Activated naive CD8-positive, alpha-beta T cell treated with anti-CD3 and anti-CD28 coated beads for 36 hours (primary cell): ENCODE data around the gene LRMDA. TPM values are rescaled to one million over a fixed set of nuclear protein-coding genes. Genes with fewer than 3 reads are reported as not detected.

Experiments used
- DNase-seq: peaks from one replicate; pipeline ENCODE4 v3.0.0; 2021
- H3K27ac Mint-ChIP-seq: one replicate; pipeline ENCODE4 v1.8.0; 2022; ENCODE audit warnings: mild to moderate bottlenecking, moderate library complexity, mixed read lengths
- H3K27me3 Mint-ChIP-seq: one replicate; pipeline ENCODE4 v1.8.0; 2022; ENCODE audit warnings: mild to moderate bottlenecking, mixed read lengths
- H3K36me3 Mint-ChIP-seq: one replicate; pipeline ENCODE4 v1.8.0; 2021; ENCODE audit warnings: mild to moderate bottlenecking, mixed read lengths
- H3K4me1 Mint-ChIP-seq: one replicate; pipeline ENCODE4 v1.8.0; 2021; ENCODE audit warnings: mixed read lengths
- H3K4me3 Mint-ChIP-seq: one replicate; pipeline ENCODE4 v1.8.0; 2022; ENCODE audit warnings: mild to moderate bottlenecking, moderate library complexity, mixed read lengths
- H3K9me3 Mint-ChIP-seq: one replicate; pipeline ENCODE4 v1.8.0; 2022; ENCODE audit warnings: mixed read lengths
- total RNA-seq, 2 experiments: library from RNA; stranded (reverse); gene quantifications; one replicate each; pipeline ENCODE4 v1.2.3, GENCODE V29; 2021

The LRMDA gene
- total RNA-seq, 2 experiments from 2014 or later, result not detected

DNA sequence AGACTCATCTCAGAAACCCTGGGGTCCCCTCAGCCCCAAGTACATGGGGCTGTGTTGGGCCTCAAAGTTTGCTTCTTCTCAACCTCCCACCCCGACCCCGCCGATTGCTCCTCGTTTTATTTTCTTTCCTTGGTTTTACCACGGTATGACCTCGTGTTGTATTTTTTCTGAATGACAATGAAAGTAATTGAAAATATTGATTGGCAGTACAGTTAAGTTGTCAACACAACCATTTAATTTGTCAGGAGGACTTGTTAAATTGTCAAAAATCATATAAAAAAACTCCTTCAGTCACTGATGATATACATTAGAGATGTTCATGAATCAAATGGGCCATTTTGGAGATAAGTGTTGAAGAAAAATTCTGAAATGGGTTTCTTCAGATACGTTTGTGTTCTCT lies 520.7 kb downstream of the LRMDA start:
- no peaks in the 10 kb centered on the region for H3K36me3 Mint-ChIP-seq
- DNase-seq, result no peak

GRCh38 chr10:75954486-75954885 lies 523.1 kb downstream of the LRMDA start:
- Mint-ChIP-seq H3K36me3 (no peaks in the 10 kb centered on the region), H3K27ac (no peak overlapping the region)

More for the DNA sequence above, 520.7 kb downstream of the LRMDA start:
- no peak overlapping the region for H3K4me3 Mint-ChIP-seq
- no peaks in the 10 kb centered on the region for H3K9me3 Mint-ChIP-seq
- peaks cover 3% of the 10 kb centered on the region for H3K27me3 Mint-ChIP-seq
- no peak overlapping the region for H3K27ac Mint-ChIP-seq
- peaks cover 2% of the 10 kb centered on the region for H3K4me1 Mint-ChIP-seq

GRCh38 chr10:75955973-75956502 lies 524.6 kb downstream of the LRMDA start:
- Mint-ChIP-seq H3K4me3 (no peak overlapping the region), H3K27me3 (peaks cover 3% of the 10 kb centered on the region), H3K36me3 (no peaks in the 10 kb centered on the region), H3K9me3 (no peaks in the 10 kb centered on the region), H3K4me1 (peaks cover 2% of the 10 kb centered on the region), H3K27ac (no peak overlapping the region)
- DNase-seq, result no peak

More at GRCh38 chr10:75954486-75954885, 523.1 kb downstream of the LRMDA start:
- Mint-ChIP-seq H3K4me1 (peaks cover 2% of the 10 kb centered on the region), H3K9me3 (no peaks in the 10 kb centered on the region), H3K27me3 (peaks cover 3% of the 10 kb centered on the region), H3K4me3 (no peak overlapping the region)
- DNase-seq, result no peak

DNA sequence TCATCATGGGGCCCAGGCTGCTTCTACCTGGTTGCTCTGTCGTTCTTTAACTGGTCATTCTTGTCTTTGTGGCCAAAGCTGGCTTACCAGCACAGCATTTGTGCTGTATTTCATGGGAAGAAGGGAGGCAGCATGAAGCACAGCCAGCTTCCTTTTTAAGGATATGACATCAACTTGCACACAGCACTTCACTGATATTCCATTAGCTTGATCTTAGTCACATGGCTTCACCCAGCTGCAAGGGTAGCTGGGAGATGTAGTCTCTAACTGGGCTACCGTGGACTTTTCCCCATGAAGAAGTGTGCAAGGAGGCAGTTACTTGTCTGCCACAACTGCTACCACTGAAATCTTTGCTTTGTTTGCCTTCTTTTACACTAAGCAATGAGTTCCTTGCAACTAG lies 525.2 kb downstream of the LRMDA start:
- DNase-seq, result no peak
- Mint-ChIP-seq H3K27me3 (peaks cover 3% of the 10 kb centered on the region), H3K36me3 (no peaks in the 10 kb centered on the region), H3K4me1 (peaks cover 2% of the 10 kb centered on the region), H3K27ac (no peak overlapping the region), H3K9me3 (no peaks in the 10 kb centered on the region), H3K4me3 (no peak overlapping the region)

GRCh38 chr10:75957314-75958120 lies 526.1 kb downstream of the LRMDA start:
- Mint-ChIP-seq H3K36me3 (no peaks in the 10 kb centered on the region), H3K4me3 (no peak overlapping the region), H3K4me1 (peaks cover 2% of the 10 kb centered on the region), H3K9me3 (no peaks in the 10 kb centered on the region), H3K27me3 (peaks cover 3% of the 10 kb centered on the region), H3K27ac (no peak overlapping the region)
- no peak for DNase-seq

DNA sequence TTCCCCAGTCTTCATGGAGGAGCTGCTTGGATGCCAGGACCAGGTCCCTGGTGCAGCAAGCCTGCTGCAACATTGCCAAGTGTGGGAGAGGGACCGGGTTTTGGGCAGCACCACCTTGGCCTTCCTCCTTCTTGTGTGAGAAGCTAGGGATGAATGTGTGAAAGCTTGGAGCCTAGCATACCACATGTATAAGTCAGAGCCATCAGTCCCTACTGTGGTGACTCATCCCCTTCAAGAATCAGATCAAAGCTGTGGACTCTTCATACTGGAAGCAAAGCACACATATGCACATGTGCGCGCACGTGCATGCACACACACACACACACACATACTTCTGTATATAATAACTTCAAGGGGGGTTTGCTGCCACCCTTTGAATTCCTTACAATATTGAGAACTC lies 527.8 kb downstream of the LRMDA start:
- H3K9me3 Mint-ChIP-seq, result no peaks in the 10 kb centered on the region
- H3K27ac Mint-ChIP-seq, result no peak overlapping the region
- no peaks in the 10 kb centered on the region for H3K36me3 Mint-ChIP-seq
- no peak for DNase-seq
- H3K4me3 Mint-ChIP-seq, result no peak overlapping the region
- H3K4me1 Mint-ChIP-seq, result peaks cover 2% of the 10 kb centered on the region
- peaks cover 6% of the 10 kb centered on the region for H3K27me3 Mint-ChIP-seq

- H3K36me3 Mint-ChIP-seq, result no peaks in the 10 kb centered on the region
- no peaks in the 10 kb centered on the region for H3K9me3 Mint-ChIP-seq
- H3K27me3 Mint-ChIP-seq, result peaks cover 6% of the 10 kb centered on the region
- no peak overlapping the region for H3K27ac Mint-ChIP-seq
- no peak overlapping the region for H3K4me3 Mint-ChIP-seq
- H3K4me1 Mint-ChIP-seq, result peaks cover 2% of the 10 kb centered on the region
- no peak for DNase-seq
Measured at GRCh38 chr10:75959912-75960311, 528.5 kb downstream of the LRMDA start.

GRCh38 chr10:75962395-75963061 lies 531.1 kb downstream of the LRMDA start:
- Mint-ChIP-seq H3K27ac (no peak overlapping the region), H3K9me3 (no peaks in the 10 kb centered on the region), H3K36me3 (no peaks in the 10 kb centered on the region), H3K27me3 (peaks cover 3% of the 10 kb centered on the region), H3K4me3 (no peak overlapping the region), H3K4me1 (no peaks in the 10 kb centered on the region)
- no peak for DNase-seq

GRCh38 chr10:75967491-75967890 lies 536.1 kb downstream of the LRMDA start:
- Mint-ChIP-seq H3K4me1 (no peaks in the 10 kb centered on the region), H3K4me3 (no peak overlapping the region), H3K27ac (no peak overlapping the region), H3K9me3 (no peaks in the 10 kb centered on the region), H3K27me3 (peaks cover 3% of the 10 kb centered on the region), H3K36me3 (no peaks in the 10 kb centered on the region)
- no peak for DNase-seq

- no peaks in the 10 kb centered on the region for H3K36me3 Mint-ChIP-seq
- no peaks in the 10 kb centered on the region for H3K27me3 Mint-ChIP-seq
- no peak for DNase-seq
- H3K4me3 Mint-ChIP-seq, result no peak overlapping the region
- H3K27ac Mint-ChIP-seq, result no peak overlapping the region
- no peaks in the 10 kb centered on the region for H3K9me3 Mint-ChIP-seq
- H3K4me1 Mint-ChIP-seq, result no peaks in the 10 kb centered on the region
Measured at GRCh38 chr10:75969031-75969430, 537.6 kb downstream of the LRMDA start.

DNA sequence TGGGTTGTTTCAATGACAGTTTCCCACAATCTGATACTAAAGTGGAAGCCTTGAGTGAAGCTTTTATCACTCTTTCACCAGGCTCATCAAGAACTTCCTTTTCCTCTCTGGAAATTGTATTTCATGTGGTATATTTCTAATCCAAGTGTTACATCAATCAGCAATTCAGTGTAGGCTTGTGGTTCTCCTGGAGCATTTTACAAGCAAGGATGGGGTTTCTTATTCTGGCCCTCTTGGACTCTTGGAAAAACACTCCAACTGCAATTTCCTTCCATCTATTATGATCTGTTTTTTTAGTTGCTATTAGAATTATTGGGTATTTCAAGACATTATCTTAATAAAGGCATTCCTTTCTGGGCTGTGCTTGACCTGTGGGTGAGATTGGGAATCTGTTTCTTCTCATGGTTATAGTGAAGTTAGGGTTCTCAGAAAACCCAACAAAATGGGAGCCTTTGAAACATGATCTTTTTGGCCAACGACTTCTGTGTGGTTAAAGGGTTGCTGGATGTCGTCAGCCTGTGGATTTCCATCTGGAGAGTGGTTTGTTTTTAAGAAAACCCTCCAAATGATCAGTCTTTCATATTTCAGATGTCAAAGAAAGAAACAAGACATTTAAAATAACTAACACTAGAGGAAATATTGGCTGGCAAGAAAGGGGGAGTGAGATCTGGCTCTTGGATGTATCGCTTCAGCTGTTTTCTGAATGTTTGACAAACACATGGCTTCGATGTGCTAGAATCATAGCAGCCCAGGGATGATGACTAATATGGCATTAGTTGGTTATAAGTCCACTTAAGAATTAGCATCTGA lies 540.2 kb downstream of the LRMDA start:
- H3K4me1 Mint-ChIP-seq, result no peaks in the 10 kb centered on the region
- H3K4me3 Mint-ChIP-seq, result no peak overlapping the region
- no peak overlapping the region for H3K27ac Mint-ChIP-seq
- H3K9me3 Mint-ChIP-seq, result no peaks in the 10 kb centered on the region
- H3K27me3 Mint-ChIP-seq, result no peaks in the 10 kb centered on the region
- no peak for DNase-seq
- H3K36me3 Mint-ChIP-seq, result no peaks in the 10 kb centered on the region

GRCh38 chr10:75972491-75973276 lies 541.3 kb downstream of the LRMDA start:
- no peak overlapping the region for H3K4me3 Mint-ChIP-seq
- H3K36me3 Mint-ChIP-seq, result no peaks in the 10 kb centered on the region
- no peaks in the 10 kb centered on the region for H3K27me3 Mint-ChIP-seq
- no peak for DNase-seq
- H3K4me1 Mint-ChIP-seq, result no peaks in the 10 kb centered on the region
- H3K9me3 Mint-ChIP-seq, result no peaks in the 10 kb centered on the region
- no peak overlapping the region for H3K27ac Mint-ChIP-seq

GRCh38 chr10:75974080-75974479 lies 542.7 kb downstream of the LRMDA start:
- no peaks in the 10 kb centered on the region for H3K36me3 Mint-ChIP-seq
- no peaks in the 10 kb centered on the region for H3K9me3 Mint-ChIP-seq
- no peaks in the 10 kb centered on the region for H3K27me3 Mint-ChIP-seq
- no peak overlapping the region for H3K4me3 Mint-ChIP-seq
- no peak for DNase-seq
- H3K27ac Mint-ChIP-seq, result no peak overlapping the region
- H3K4me1 Mint-ChIP-seq, result no peaks in the 10 kb centered on the region

DNA sequence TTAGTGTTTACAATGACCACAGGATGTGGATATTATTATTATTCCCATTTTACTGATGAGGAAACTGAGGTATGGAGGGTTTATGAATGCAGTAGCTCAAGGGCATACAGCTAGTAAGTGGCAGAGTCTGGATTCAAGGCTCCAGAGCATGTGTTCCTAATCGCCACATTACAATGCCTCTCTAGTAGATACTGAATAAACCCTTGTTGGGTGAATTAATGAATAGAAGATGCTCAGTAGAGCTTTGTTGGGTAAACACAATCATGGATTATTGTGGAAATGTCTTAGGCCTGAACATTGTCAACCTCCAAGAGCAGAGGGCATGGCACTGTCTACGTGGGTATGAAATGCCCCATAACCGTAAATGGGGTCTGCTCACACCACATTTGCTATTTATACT lies 545.3 kb downstream of the LRMDA start:
- Mint-ChIP-seq H3K4me3 (no peak overlapping the region), H3K27me3 (peaks cover 3% of the 10 kb centered on the region), H3K9me3 (no peaks in the 10 kb centered on the region), H3K27ac (no peak overlapping the region), H3K4me1 (no peaks in the 10 kb centered on the region), H3K36me3 (no peaks in the 10 kb centered on the region)
- DNase-seq, result no peak
